B cell (primary cell): Measurements from ENCODE around the gene COMMD4. TPM values are rescaled to one million over a fixed set of nuclear protein-coding genes. Genes with fewer than 3 reads are reported as not detected.
A peak's percentile ranks its signal among the peaks of the same experiment; 100 is the strongest.
"Not testable (repeated sequence)": the region's sequence is repeated elsewhere in the genome, so short reads cannot be mapped to it uniquely, and the experiment has no call there.

Experiments used
- ATAC-seq: fragments of 200-7000 bp; cut with Tn5 transposase; one replicate; pipeline ENCODE4 v1.10.0; 2021; ENCODE audit warnings: low read depth, mild to moderate bottlenecking, moderate number of reproducible peaks, moderate library complexity
- CTCF ChIA-PET: fragments of 350-600 bp; sonication (Branson Sonifier 250); formaldehyde crosslinking; loops from one replicate; lab custom pipeline; 2021; ENCODE audit warnings: antibody characterized with exemption, inconsistent platforms; lab: Charles Lee
- POLR2A ChIA-PET: fragments of 350-600 bp; sonication (Branson Sonifier 250); formaldehyde crosslinking; loops from one replicate; lab custom pipeline; 2021; ENCODE audit warnings: antibody characterized with exemption; lab: Charles Lee
- DNase-seq: peaks from one replicate; pipeline ENCODE4 v3.0.0; 2013
- H2AFZ ChIP-seq: 2 replicates; pipeline ENCODE4 v1.6.1; 2012; ENCODE audit warnings: mild to moderate bottlenecking, low read depth, low read length; ENCODE audit not compliant: insufficient read depth, poor library complexity, severe bottlenecking
- H3K27ac ChIP-seq, 2 donors: 1 replicate in 1 of 2; 2 replicates in 1 of 2; pipeline ENCODE4 v1.5.1; 2012 to 2013; ENCODE audit warnings: low read length in 2 of 2, mild to moderate bottlenecking in 2 of 2, moderate library complexity in 1 of 2
- H3K27me3 ChIP-seq, 4 experiments: fragments of 200-600 bp in 1 of 4; sonication (generic) in 1 of 4; replicated peaks in 1 of 4; 1 replicate in 2 of 4; 2 replicates in 2 of 4; pipeline versions ENCODE4 v1.6.1 to v1.7.0; 2013 to 2016; ENCODE audit warnings: low read length in 3 of 4, mild to moderate bottlenecking in 2 of 4, mixed read lengths in 1 of 4, moderate library complexity in 1 of 4; ENCODE audit not compliant: insufficient read depth in 4 of 4, control insufficient read depth in 3 of 4; ENCODE audit errors: control extremely low read depth in 1 of 4
- H3K36me3 ChIP-seq, 2 experiments: replicated peaks in 1 of 2; 1 replicate in 1 of 2; 2 replicates in 1 of 2; pipeline versions ENCODE4 v1.6.1 to v1.7.1; 2013; ENCODE audit warnings: low read length in 1 of 2; ENCODE audit not compliant: insufficient read depth in 2 of 2, control insufficient read depth in 1 of 2; ENCODE audit errors: control extremely low read depth in 1 of 2, extremely low read depth in 1 of 2
- H3K4me1 ChIP-seq, 2 donors: fragments of 200-600 bp in 1 of 2; sonication (generic) in 1 of 2; 1 replicate in 1 of 2; 2 replicates in 1 of 2; pipeline versions ENCODE4 v1.5.1 to v1.6.1; 2013 to 2017; ENCODE audit warnings: low read length in 2 of 2; ENCODE audit not compliant: control insufficient read depth in 2 of 2, insufficient read depth in 2 of 2
- H3K4me2 ChIP-seq: replicated peaks from 2 replicates; pipeline ENCODE3; 2012; ENCODE audit warnings: mild to moderate bottlenecking, low read depth, low read length; ENCODE audit not compliant: poor library complexity, severe bottlenecking
- H3K4me3 ChIP-seq, 5 experiments: fragments of 200-600 bp in 1 of 5; sonication (generic) in 1 of 5; 1 replicate in 3 of 5; 2 replicates in 2 of 5; pipeline versions ENCODE4 v1.5.1 to v1.7.0; 2011 to 2016; ENCODE audit warnings: low read length in 4 of 5, mild to moderate bottlenecking in 4 of 5, low read depth in 2 of 5, control low read depth in 1 of 5, moderate library complexity in 1 of 5; ENCODE audit not compliant: insufficient read depth in 1 of 5; ENCODE audit errors: control extremely low read depth in 1 of 5, extremely low read depth in 1 of 5
- H3K79me2 ChIP-seq: fragments of 200-600 bp; sonication (generic); one replicate; pipeline ENCODE4 v1.6.0; 2016; ENCODE audit warnings: low read length; ENCODE audit not compliant: control insufficient read depth, insufficient read depth
- H3K9ac ChIP-seq: fragments of 200-600 bp; sonication (generic); 2 replicates; pipeline ENCODE4 v1.6.1; 2017; ENCODE audit warnings: mild to moderate bottlenecking, low read length, moderate library complexity
- H3K9me3 ChIP-seq, 3 donors: one replicate each; pipeline versions ENCODE4 v1.6.1 to v1.7.1; 2013; ENCODE audit warnings: low read length in 2 of 3; ENCODE audit not compliant: control insufficient read depth in 2 of 3, insufficient read depth in 1 of 3; ENCODE audit errors: control extremely low read depth in 1 of 3
- H4K20me1 ChIP-seq: 2 replicates; pipeline ENCODE4 v1.6.0; 2012; ENCODE audit warnings: mild to moderate bottlenecking, low read length; ENCODE audit not compliant: insufficient read depth, control insufficient read depth, poor library complexity, severe bottlenecking
- H3K27ac Mint-ChIP-seq: one replicate; pipeline ENCODE4 v1.8.0; 2021; ENCODE audit warnings: mixed read lengths
- H3K27me3 Mint-ChIP-seq: one replicate; pipeline ENCODE4 v1.8.0; 2021; ENCODE audit warnings: mixed read lengths
- H3K4me1 Mint-ChIP-seq: one replicate; pipeline ENCODE4 v1.8.0; 2021; ENCODE audit warnings: mixed read lengths
- H3K4me3 Mint-ChIP-seq: one replicate; pipeline ENCODE4 v1.8.0; 2021; ENCODE audit warnings: mixed read lengths
- H3K9me3 Mint-ChIP-seq: one replicate; pipeline ENCODE4 v1.8.0; 2022; ENCODE audit warnings: mixed read lengths; ENCODE audit not compliant: insufficient read depth
- EZH2 ChIP-seq: IDR thresholded peaks from 2 replicates; pipeline ENCODE4 v1.6.1; 2012; ENCODE audit warnings: borderline replicate concordance, low read depth, mild to moderate bottlenecking, moderate library complexity, low read length; ENCODE audit not compliant: insufficient read depth, poor library complexity, severe bottlenecking
- WGBS: methylation state at CpG from one replicate; pipeline ENCODE4 v1.1.5; 2013; ENCODE audit warnings: missing lambda C conversion rate; ENCODE audit not compliant: insufficient coverage; 5-methylcytosine and 5-hydroxymethylcytosine counted together
- intact Hi-C: fragments of 100-400 bp; cut with micrococcal nuclease; formaldehyde crosslinking; loops from one replicate; pipeline ENCODE4 v1.10.0; 2022
- polyA plus RNA-seq: library from polyadenylated mRNA; depleted of rRNA; stranded (reverse); fragments of >200 nt; gene quantifications from 2 replicates; pipeline ENCODE4 v1.2.3, GENCODE V29; 2012
- total RNA-seq, 2 donors: library from RNA; stranded (reverse); fragments of 120-200 nt in 1 of 2; gene quantifications; 1 replicate in 1 of 2; 2 replicates in 1 of 2; pipeline versions ENCODE4 v1.2.3 to v1.2.4, GENCODE V29; 2013 to 2022
- TF ChIP-seq, protein P1 (sequence below): fragments of 200-600 bp; IDR thresholded peaks from one replicate; pipeline ENCODE4 v1.8.0; 2022; ENCODE audit warnings: antibody characterized with exemption, mild to moderate bottlenecking

Gene COMMD4
- total and polyA plus RNA-seq, 2 donors (not counting 1 experiment from before 2014, with no cell fraction given) = 57.9 to 63.5 TPM

DNA sequence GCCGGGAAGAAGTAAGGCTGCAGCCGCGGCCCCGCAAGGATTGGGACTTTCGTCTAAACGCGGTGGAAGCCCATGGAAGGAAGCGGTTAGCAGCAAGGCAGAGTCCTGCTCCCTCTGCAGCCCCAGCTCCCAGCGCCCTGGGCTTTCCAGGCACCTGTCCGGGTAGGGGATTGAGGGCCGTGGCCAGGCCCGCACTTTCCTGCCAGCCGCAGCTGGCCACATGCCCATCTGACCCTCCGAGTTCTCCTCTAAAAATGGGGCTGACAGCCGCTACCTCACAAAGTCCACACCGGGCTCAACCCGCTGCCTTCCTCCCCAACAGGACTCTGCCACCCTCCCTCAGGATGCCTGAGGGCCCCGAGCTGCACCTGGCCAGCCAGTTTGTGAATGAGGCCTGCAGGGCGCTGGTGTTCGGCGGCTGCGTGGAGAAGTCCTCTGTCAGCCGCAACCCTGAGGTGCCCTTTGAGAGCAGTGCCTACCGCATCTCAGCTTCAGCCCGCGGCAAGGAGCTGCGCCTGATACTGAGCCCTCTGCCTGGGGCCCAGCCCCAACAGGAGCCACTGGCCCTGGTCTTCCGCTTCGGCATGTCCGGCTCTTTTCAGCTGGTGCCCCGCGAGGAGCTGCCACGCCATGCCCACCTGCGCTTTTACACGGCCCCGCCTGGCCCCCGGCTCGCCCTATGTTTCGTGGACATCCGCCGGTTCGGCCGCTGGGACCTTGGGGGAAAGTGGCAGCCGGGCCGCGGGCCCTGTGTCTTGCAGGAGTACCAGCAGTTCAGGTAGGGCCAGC lies 12.9 kb downstream of the COMMD4 start:
- peak overlapping the region in 4 of 5 experiments; percentile 59 to 82 (median 74) for H3K4me3 ChIP-seq
- Mint-ChIP-seq H3K4me1 (peaks cover 45% of the 10 kb centered on the region), H3K9me3 (peaks cover 8% of the 10 kb centered on the region), H3K27me3 (no peaks in the 10 kb centered on the region), H3K4me3 (peak overlapping the region; percentile 80), H3K27ac (peak overlapping the region; percentile 98)
- peaks cover 31 to 47% of the 10 kb centered on the region in 2 donors for H3K4me1 ChIP-seq
- no peaks in the 10 kb centered on the region for H4K20me1 ChIP-seq
- H3K9me3 ChIP-seq = peaks cover 0 to 57% (median 27%) of the 10 kb centered on the region in 3 donors
- H2AFZ ChIP-seq = no peak overlapping the region
- H3K79me2 ChIP-seq = no peaks in the 10 kb centered on the region
- peak overlapping the region; percentile 84 to 92 for H3K27ac ChIP-seq
- no peaks in the 10 kb centered on the region for H3K27me3 ChIP-seq
- TF ChIP-seq EZH2 = no peak
- TF ChIP-seq, protein P1, sequence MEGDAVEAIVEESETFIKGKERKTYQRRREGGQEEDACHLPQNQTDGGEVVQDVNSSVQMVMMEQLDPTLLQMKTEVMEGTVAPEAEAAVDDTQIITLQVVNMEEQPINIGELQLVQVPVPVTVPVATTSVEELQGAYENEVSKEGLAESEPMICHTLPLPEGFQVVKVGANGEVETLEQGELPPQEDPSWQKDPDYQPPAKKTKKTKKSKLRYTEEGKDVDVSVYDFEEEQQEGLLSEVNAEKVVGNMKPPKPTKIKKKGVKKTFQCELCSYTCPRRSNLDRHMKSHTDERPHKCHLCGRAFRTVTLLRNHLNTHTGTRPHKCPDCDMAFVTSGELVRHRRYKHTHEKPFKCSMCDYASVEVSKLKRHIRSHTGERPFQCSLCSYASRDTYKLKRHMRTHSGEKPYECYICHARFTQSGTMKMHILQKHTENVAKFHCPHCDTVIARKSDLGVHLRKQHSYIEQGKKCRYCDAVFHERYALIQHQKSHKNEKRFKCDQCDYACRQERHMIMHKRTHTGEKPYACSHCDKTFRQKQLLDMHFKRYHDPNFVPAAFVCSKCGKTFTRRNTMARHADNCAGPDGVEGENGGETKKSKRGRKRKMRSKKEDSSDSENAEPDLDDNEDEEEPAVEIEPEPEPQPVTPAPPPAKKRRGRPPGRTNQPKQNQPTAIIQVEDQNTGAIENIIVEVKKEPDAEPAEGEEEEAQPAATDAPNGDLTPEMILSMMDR = no peak
- DNase-seq (peak; percentile 55), ATAC-seq (no peak)
- ChIA-PET POLR2A (interaction anchor here (0.6 to 3.3 kb wide), 6 partner anchors 9 to 505 kb away, joined by 4 to 25 read pairs (median 5); partner anchors contain the start of genes COMMD4, MAN2C1 and SIN3A), CTCF (interaction anchor here (7.0 kb wide), 1 partner anchor 19 kb away, joined by 52 read pairs; the partner anchor contains the start of gene MAN2C1)
- WGBS = 57% methylated on average over 45 of the region's 46 CpGs
- peak overlapping the region; percentile 42 for H3K9ac ChIP-seq
- H3K36me3 ChIP-seq = peaks cover 0 to 8% of the 10 kb centered on the region in 2 experiments
- intact Hi-C loops = no loop called here
- H3K4me2 ChIP-seq = peak overlapping the region; percentile 95

- H3K9me3 Mint-ChIP-seq, ATAC-seq, H2AFZ ChIP-seq, intact Hi-C loops, H3K36me3 ChIP-seq, H3K27me3 Mint-ChIP-seq, DNase-seq, H3K27me3 ChIP-seq, H4K20me1 ChIP-seq, H3K79me2 ChIP-seq: not testable (repeated sequence)
- Mint-ChIP-seq H3K4me1 (peaks cover 42% of the 10 kb centered on the region), H3K27ac (peak overlapping the region; percentile 98), H3K4me3 (peak overlapping the region; percentile 80)
- H3K9me3 ChIP-seq = peaks cover 0 to 53% (median 27%) of the 10 kb centered on the region in 3 donors
- H3K4me1 ChIP-seq = peaks cover 31 to 47% of the 10 kb centered on the region in 2 donors
- CTCF ChIA-PET = interaction anchor here (7.0 kb wide), 1 partner anchor 18 kb away, joined by 52 read pairs; the partner anchor contains the start of gene MAN2C1
- 94% methylated on average over 5 of the region's 8 CpGs for WGBS
- H3K9ac ChIP-seq = peak overlapping the region; percentile 42
- H3K4me2 ChIP-seq = peak overlapping the region; percentile 95
- POLR2A ChIA-PET = interaction anchor here (0.6 to 3.3 kb wide), 3 partner anchors 18 to 505 kb away, joined by 4 to 25 read pairs (median 5); partner anchors contain the start of genes MAN2C1 and SIN3A
- peak overlapping the region; percentile 84 to 92 for H3K27ac ChIP-seq
- H3K4me3 ChIP-seq = peak overlapping the region in 1 of 5 experiments; percentile 9
These were observed 13.4 kb downstream of the COMMD4 start for GRCh38 chr15:75349351-75349669.
